H1 (cell line): ENCODE measurements around the gene SLC4A1. TPM values are rescaled to one million over a fixed set of nuclear protein-coding genes. Genes with fewer than 3 reads are reported as not detected.

Experiments used
- EZH2 ChIP-seq: fragments of 200-600 bp; sonication (generic); IDR thresholded peaks from 2 replicates; pipeline ENCODE4 v1.7.1; 2012; ENCODE audit warnings: low read depth, mild to moderate bottlenecking, moderate library complexity, low read length, inconsistent platforms; ENCODE audit not compliant: severe bottlenecking
- polyA plus RNA-seq, 7 experiments: library from polyadenylated mRNA; depleted of rRNA in 3 of 7; stranded (reverse) in 5 of 7; unstranded in 2 of 7; fragments of >200 nt in 5 of 7; fragments of 200-250 nt in 2 of 7; gene quantifications; 1 replicate in 5 of 7; 2 replicates in 1 of 7; 4 replicates in 1 of 7; pipeline versions ENCODE4 v1.2.1 to v1.2.3, GENCODE V29; 2011 to 2013; ENCODE audit warnings: missing spikeins in 2 of 7, mixed read lengths in 2 of 7
- total RNA-seq: library from RNA; stranded (reverse); fragmentation: NEBNext Ultra II Directional; extraction: Animal tissue kit (Norgen Biotek cat#: 25700); gene quantifications from 2 replicates; pipeline ENCODE4 v1.2.1, GENCODE V29; 2021

Gene SLC4A1
- total and polyA plus RNA-seq, 2 of the 8 experiments (the other 6 are each of a cell fraction or from before 2014, with no cell fraction given): 0.08 TPM; not detected in 1

DNA sequence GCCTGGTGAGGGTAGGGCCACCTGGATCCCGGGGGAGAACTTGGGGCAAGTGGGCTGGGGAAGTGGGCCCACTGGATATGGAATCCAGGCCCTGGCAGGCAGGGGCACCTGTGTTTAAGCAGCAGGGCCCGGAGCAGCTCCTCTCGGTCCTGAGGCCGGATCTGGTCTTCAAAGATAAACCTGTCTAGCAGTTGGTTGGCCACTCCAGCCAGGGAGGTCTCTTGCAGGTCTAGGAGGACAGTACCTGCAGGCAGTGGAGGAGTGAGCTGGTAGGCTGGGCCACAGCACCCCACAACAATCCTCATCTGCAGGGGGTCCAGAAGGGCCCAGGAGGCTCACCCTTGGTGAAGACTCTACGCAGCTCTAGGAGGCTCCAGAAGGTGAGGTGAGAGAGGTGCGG is 7.6 kb downstream of the SLC4A1 start (continued):
- TF ChIP-seq EZH2: no peak
